Adrenal gland (tissue), 5 donors: ENCODE results near the gene SYT6.

Experiments
- CTCF ChIP-seq, 6 experiments: fragments of 450-650 bp in 4 of 6; fragments of 200-600 bp in 2 of 6; sonication (generic) in 1 of 6; IDR thresholded peaks; 1 replicate in 5 of 6; 2 replicates in 1 of 6; pipeline versions ENCODE4 v1.5.1 to v1.8.0; 2016 to 2021; ENCODE audit warnings: antibody characterized with exemption in 6 of 6, mild to moderate bottlenecking in 2 of 6, moderate library complexity in 1 of 6
- POLR2A ChIP-seq, 2 donors: fragments of 450-650 bp; IDR thresholded peaks; one replicate each; pipeline ENCODE4 v1.6.1; 2017; ENCODE audit warnings: antibody characterized with exemption in 2 of 2, mild to moderate bottlenecking in 2 of 2, moderate library complexity in 1 of 2
- donor health status: DM: no; HTN: no; CAD: no.

- TF ChIP-seq POLR2A (IDR thresholded peaks at IDR 0.05) (no peak), CTCF (IDR thresholded peaks at IDR 0.05) (no peak)
These were observed 47.8 kb upstream of the SYT6 start for GRCh38 chr1:114201486-114201885.
